Hepatocyte (in vitro differentiated cells): ENCODE measurements around the gene C11orf68. TPM values are rescaled to one million over a fixed set of nuclear protein-coding genes. Genes with fewer than 3 reads are reported as not detected.

Source experiments
- DNase-seq: peaks from one replicate; pipeline ENCODE4 v3.0.0-alpha.2; 2016; ENCODE audit warnings: low spot score
- H2AFZ ChIP-seq: fragments of 200-600 bp; sonication (generic); 2 replicates; pipeline ENCODE4 v1.6.0; 2016; ENCODE audit warnings: antibody characterized with exemption, mild to moderate bottlenecking
- H3K27ac ChIP-seq: fragments of 200-600 bp; sonication (generic); 2 replicates; pipeline ENCODE4 v1.5.1; 2016; ENCODE audit warnings: mild to moderate bottlenecking
- H3K27me3 ChIP-seq: fragments of 200-600 bp; sonication (generic); 2 replicates; pipeline ENCODE4 v1.6.1; 2016
- H3K36me3 ChIP-seq: fragments of 200-600 bp; sonication (generic); replicated peaks from 2 replicates; pipeline ENCODE4 v1.5.1; 2016; ENCODE audit warnings: low read depth; ENCODE audit not compliant: insufficient read depth
- H3K4me1 ChIP-seq: fragments of 200-600 bp; sonication (generic); 2 replicates; pipeline ENCODE4 v1.5.1; 2016; ENCODE audit warnings: mild to moderate bottlenecking, moderate library complexity; ENCODE audit not compliant: insufficient read depth
- H3K4me2 ChIP-seq: fragments of 200-600 bp; sonication (generic); 2 replicates; pipeline ENCODE4 v1.6.0; 2016
- H3K4me3 ChIP-seq: fragments of 200-600 bp; sonication (generic); 2 replicates; pipeline ENCODE4 v1.5.1; 2016; ENCODE audit warnings: mild to moderate bottlenecking
- H3K79me2 ChIP-seq: fragments of 200-600 bp; sonication (generic); 2 replicates; pipeline ENCODE4 v1.6.0; 2017; ENCODE audit warnings: mild to moderate bottlenecking
- H3K9me2 ChIP-seq: fragments of 200-600 bp; sonication (generic); replicated peaks from 2 replicates; pipeline ENCODE4 v1.6.0; 2017; ENCODE audit warnings: mild to moderate bottlenecking; ENCODE audit not compliant: insufficient read depth
- H3K9me3 ChIP-seq: fragments of 200-600 bp; sonication (generic); 2 replicates; pipeline ENCODE4 v1.5.1; 2016; ENCODE audit warnings: low read depth, mild to moderate bottlenecking
- H4K20me1 ChIP-seq: fragments of 200-600 bp; sonication (generic); 2 replicates; pipeline ENCODE4 v1.6.0; 2016; ENCODE audit warnings: mild to moderate bottlenecking; ENCODE audit not compliant: insufficient read depth, poor library complexity, severe bottlenecking
- EZH2 ChIP-seq: fragments of 200-600 bp; sonication (generic); IDR thresholded peaks from 2 replicates; pipeline ENCODE4 v1.6.1; 2016; ENCODE audit warnings: antibody characterized with exemption, mild to moderate bottlenecking, borderline replicate concordance
- EZH2phosphoT487 ChIP-seq: fragments of 200-600 bp; sonication (generic); IDR thresholded peaks from one replicate; pipeline ENCODE4 v1.6.1; 2018; ENCODE audit warnings: antibody characterized with exemption, mild to moderate bottlenecking, low read depth, moderate library complexity; ENCODE audit not compliant: unreplicated experiment, severe bottlenecking
- WGBS: methylation state at CpG from one replicate; pipeline ENCODE4 v1.1.6; 2016; ENCODE audit warnings: low lambda C conversion rate; ENCODE audit errors: missing lambda C conversion rate; 5-methylcytosine and 5-hydroxymethylcytosine counted together
- polyA plus RNA-seq: library from polyadenylated mRNA; unstranded; fragments of >200 nt; fragmentation: Nextera tagmentation; extraction: Ambion mirVana; gene quantifications from 2 replicates; pipeline ENCODE4 v1.2.1, GENCODE V29; 2016
- total RNA-seq: library from RNA; depleted of rRNA; stranded (reverse); fragments of >200 nt; gene quantifications from 2 replicates; pipeline ENCODE4 v1.2.3, GENCODE V29; 2014
- TF ChIP-seq, protein P1 (sequence below): fragments of 200-600 bp; sonication (generic); IDR thresholded peaks from 2 replicates; pipeline ENCODE4 v1.5.1; 2016; ENCODE audit warnings: antibody characterized with exemption, mild to moderate bottlenecking; ENCODE audit not compliant: poor library complexity

C11orf68 gene
- total and polyA plus RNA-seq, 2 experiments from 2014 or later = 26.3 to 59.3 TPM

- Histone ChIP-seq H3K9me2 (no peaks in the 10 kb centered on the region), H3K27ac (no peak overlapping the region), H2AFZ (no peak overlapping the region), H3K27me3 (no peaks in the 10 kb centered on the region), H3K4me3 (no peak overlapping the region), H3K4me2 (no peak overlapping the region), H3K36me3 (no peaks in the 10 kb centered on the region), H4K20me1 (no peaks in the 10 kb centered on the region), H3K9me3 (no peaks in the 10 kb centered on the region), H3K79me2 (no peaks in the 10 kb centered on the region), H3K4me1 (peaks cover 4% of the 10 kb centered on the region)
- 89% methylated on average over 12 of the region's 12 CpGs for WGBS
- TF ChIP-seq, protein P1, sequence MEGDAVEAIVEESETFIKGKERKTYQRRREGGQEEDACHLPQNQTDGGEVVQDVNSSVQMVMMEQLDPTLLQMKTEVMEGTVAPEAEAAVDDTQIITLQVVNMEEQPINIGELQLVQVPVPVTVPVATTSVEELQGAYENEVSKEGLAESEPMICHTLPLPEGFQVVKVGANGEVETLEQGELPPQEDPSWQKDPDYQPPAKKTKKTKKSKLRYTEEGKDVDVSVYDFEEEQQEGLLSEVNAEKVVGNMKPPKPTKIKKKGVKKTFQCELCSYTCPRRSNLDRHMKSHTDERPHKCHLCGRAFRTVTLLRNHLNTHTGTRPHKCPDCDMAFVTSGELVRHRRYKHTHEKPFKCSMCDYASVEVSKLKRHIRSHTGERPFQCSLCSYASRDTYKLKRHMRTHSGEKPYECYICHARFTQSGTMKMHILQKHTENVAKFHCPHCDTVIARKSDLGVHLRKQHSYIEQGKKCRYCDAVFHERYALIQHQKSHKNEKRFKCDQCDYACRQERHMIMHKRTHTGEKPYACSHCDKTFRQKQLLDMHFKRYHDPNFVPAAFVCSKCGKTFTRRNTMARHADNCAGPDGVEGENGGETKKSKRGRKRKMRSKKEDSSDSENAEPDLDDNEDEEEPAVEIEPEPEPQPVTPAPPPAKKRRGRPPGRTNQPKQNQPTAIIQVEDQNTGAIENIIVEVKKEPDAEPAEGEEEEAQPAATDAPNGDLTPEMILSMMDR = no peak
- TF ChIP-seq EZH2 (no peak), EZH2phosphoT487 (no peak)
- no peak for DNase-seq
Measured at GRCh38 chr11:65947603-65948125, 28.8 kb upstream of the C11orf68 start.

DNA sequence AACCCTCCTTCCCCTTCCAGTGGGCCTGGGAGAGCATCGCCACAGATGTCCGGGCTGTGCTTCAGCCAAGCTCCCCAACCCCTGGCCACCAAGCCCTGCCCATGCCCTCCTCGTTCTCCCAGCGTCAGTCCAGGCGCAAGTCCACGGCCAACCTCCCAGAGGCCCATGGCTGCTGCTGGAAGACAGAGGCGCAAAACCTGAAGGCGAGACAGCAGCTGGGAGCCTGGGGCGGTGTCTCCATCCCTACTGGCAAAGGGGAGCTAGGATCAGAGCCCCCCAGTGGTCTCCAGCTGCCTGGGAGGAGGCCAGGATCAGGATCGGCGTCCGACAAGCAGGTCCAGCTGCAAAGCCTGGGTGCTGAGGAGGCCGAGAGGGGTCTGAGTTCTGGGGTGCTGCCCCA lies 28.3 kb upstream of the C11orf68 start:
- H3K27ac ChIP-seq = no peak overlapping the region
- H3K4me1 ChIP-seq = peaks cover 3% of the 10 kb centered on the region
- H3K4me3 ChIP-seq = no peak overlapping the region
- no peaks in the 10 kb centered on the region for H3K36me3 ChIP-seq
- H3K9me2 ChIP-seq = no peaks in the 10 kb centered on the region
- no peaks in the 10 kb centered on the region for H3K79me2 ChIP-seq
- no peak overlapping the region for H2AFZ ChIP-seq
- TF ChIP-seq EZH2phosphoT487 = no peak
- TF ChIP-seq EZH2 = no peak
- TF ChIP-seq, protein P1 = no peak
- 68% methylated on average over 11 of the region's 13 CpGs for WGBS
- no peaks in the 10 kb centered on the region for H3K27me3 ChIP-seq
- no peak overlapping the region for H3K4me2 ChIP-seq
- DNase-seq = no peak
- H4K20me1 ChIP-seq = no peaks in the 10 kb centered on the region
- H3K9me3 ChIP-seq = no peaks in the 10 kb centered on the region

GRCh38 chr11:65946655-65947054 lies 27.8 kb upstream of the C11orf68 start:
- WGBS = 84% methylated on average over 4 of the region's 4 CpGs
- Histone ChIP-seq H3K27ac (no peak overlapping the region), H3K9me2 (no peaks in the 10 kb centered on the region), H3K9me3 (no peaks in the 10 kb centered on the region), H2AFZ (no peak overlapping the region), H3K4me2 (no peak overlapping the region), H3K4me3 (no peak overlapping the region), H3K27me3 (no peaks in the 10 kb centered on the region), H3K4me1 (no peaks in the 10 kb centered on the region), H3K36me3 (no peaks in the 10 kb centered on the region), H4K20me1 (no peaks in the 10 kb centered on the region), H3K79me2 (no peaks in the 10 kb centered on the region)
- no peak for DNase-seq
- TF ChIP-seq, protein P1 = no peak
